ENCODE data around the gene NPTXR.
A peak's percentile ranks its signal among the peaks of the same experiment; 100 is the strongest.

NPTXR gene

DNA sequence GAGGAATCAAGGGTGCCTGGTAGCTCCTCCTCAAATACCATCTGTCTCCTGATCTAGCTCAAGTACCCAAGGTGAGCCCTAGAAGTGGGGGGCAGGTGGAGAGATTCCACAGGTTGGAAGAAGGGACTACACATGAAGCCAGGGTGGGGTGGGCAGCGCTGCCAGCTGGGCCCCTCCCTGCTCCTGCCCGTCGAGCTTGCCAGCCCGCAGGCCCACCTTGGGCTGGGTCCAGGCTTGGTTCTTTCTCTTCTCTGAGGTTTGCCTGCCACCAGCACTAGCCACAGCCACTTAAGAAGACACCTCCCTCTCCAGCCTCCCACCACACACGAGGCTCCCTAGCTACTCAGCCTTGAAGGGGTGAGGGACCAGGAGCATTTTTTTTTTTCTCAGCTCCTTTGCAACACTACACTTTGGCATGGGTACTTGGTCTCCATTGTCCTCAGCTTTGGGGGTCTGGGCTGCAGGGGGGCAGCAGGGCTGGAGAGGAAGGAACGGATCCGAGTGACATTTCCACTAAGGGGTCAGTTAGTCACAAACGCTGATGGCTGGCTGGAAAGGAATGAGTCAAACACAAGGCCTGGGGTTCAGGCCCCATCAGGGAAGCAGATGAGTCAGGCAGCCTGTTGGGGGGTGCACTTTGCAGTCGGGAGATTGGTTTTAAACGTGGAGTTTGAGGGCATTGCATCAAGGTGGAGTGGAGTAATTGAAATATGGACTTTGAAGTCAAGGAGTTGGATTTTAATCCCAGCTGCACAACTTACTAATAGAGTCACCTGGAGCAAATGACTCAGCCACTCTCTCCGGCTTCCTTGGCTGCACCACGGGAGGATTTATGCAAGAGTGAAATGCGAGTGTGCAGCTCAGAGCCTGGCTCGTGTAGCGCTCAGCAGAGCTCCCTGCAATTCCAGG, 7.4 kb upstream of the NPTXR start:
- no peak for DNase-seq

DNA sequence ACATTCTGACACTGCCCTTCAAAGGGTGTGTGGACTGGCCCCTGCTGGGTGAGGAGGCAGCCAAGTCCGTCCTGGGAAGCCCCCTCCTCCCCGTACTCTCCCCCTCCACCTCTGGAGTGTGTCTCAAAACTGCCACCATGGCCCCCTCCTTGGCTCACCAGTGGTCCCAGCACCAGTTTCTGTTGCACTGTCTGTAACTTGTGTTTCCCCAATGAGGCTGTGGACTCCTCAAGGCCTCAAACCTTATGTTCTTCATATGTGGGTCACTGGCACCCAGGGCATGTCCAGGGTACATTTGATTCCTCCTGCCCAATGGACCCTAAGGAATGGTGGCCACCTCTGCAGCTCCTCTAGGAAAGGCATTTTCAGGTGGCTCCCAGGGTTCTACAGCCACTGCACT, 6.6 kb upstream of the NPTXR start:
- DNase-seq = no peak

- DNase-seq = no peak
Measured at GRCh38 chr22:38849811-38850210, 6.0 kb upstream of the NPTXR start.

DNA sequence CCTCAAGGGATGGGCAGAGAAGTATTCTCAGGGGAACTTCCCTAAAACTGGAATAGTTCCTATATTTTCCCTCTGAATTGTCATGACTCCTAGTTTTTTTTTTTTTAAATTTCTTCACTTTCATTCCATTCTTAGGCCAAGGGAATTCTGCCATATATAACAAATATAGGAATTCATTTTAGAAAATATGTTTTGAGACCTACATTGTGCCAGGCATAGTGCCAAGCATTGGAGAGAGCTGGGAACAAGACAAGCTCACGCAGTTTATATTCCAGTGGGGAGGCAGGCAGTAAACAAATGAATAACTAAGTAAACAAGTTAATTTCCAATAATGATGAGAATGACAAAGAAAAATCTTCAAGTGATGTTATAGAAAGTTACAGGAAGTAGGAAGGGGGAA, 2.6 kb upstream of the NPTXR start:
- no peak for DNase-seq

GRCh38 chr22:38845004-38845740, 1.3 kb upstream of the NPTXR start:
- no peak for DNase-seq

- no peak for DNase-seq
Measured at GRCh38 chr22:38844315-38845003, 631 bp upstream of the NPTXR start.

- peak; percentile 45 for DNase-seq
Measured at GRCh38 chr22:38843201-38843656, 599 bp downstream of the NPTXR start.

- DNase-seq = no peak
Measured at GRCh38 chr22:38842512-38843200, 1.2 kb downstream of the NPTXR start.

DNA sequence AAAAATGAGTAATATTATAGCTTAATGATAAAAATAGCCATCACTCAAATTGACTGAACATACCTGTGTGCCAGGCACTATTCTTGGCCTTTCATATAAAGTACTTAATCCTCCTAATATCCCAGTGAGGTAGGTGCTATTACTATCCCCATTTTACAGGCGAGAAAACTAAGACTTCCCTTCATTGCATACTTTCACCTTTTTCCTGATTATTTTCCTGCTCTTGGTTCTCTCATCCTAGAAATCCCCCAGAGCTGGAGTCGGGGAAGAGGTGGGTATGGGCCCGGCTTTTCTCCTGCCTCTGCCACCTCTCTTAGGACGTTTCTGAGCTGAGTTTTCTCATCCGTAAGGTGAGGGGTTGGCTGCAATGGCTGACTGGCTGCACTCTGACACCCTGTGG, 2.2 kb downstream of the NPTXR start:
- no peak for DNase-seq

- no peak for DNase-seq
Measured at GRCh38 chr22:38841211-38841610, 2.6 kb downstream of the NPTXR start.

- DNase-seq = no peak
Measured at GRCh38 chr22:38840129-38840528, 3.7 kb downstream of the NPTXR start.

- no peak for DNase-seq
Measured at GRCh38 chr22:38839686-38840085, 4.1 kb downstream of the NPTXR start.

DNA sequence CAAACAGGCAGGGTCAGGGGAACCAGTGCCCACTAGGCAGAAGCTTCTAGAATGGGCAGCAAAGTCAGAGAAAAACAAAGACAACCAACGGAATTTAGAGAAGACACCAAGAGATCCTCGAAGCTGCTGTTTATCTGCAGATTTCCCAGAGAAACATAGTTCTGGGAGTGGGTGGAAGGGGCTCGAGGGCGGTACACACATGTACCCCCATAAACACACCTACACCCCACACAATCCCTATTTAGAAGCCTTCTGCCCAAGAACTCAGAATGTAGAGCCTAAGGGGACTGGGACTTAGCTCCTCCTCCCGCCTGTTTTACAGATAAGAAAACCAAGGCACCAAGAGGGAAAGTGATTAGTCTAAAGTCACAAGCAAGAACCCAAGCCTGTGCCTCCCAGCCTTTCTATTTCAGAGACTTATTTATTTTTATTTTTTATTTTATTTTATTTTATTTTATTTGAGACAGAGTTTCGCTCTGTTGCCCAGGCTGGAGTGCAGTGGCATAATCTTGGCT, 6.4 kb downstream of the NPTXR start:
- DNase-seq = no peak

GRCh38 chr22:38835888-38836301, 7.9 kb downstream of the NPTXR start:
- no peak for DNase-seq

DNA sequence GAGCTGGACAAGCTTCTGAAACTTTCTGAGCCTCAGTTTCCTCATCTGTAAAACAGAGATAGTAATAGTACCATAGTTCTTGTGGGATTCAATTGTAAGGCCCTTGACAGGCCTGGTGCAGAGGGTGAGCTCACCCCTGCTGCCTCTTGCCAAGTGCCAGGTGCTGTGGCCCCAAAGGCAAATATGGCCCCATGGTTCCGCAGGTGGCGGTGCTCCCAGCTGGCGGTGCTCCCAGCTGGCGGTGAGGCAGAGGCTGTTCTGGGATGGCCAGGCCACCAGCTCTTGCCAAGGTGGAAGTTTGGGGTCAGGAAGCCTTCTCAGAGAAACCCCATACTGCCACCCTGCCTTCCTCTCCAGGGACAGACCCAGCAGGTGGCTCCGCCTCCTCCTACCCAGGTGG, 8.8 kb downstream of the NPTXR start:
- DNase-seq = no peak

DNA sequence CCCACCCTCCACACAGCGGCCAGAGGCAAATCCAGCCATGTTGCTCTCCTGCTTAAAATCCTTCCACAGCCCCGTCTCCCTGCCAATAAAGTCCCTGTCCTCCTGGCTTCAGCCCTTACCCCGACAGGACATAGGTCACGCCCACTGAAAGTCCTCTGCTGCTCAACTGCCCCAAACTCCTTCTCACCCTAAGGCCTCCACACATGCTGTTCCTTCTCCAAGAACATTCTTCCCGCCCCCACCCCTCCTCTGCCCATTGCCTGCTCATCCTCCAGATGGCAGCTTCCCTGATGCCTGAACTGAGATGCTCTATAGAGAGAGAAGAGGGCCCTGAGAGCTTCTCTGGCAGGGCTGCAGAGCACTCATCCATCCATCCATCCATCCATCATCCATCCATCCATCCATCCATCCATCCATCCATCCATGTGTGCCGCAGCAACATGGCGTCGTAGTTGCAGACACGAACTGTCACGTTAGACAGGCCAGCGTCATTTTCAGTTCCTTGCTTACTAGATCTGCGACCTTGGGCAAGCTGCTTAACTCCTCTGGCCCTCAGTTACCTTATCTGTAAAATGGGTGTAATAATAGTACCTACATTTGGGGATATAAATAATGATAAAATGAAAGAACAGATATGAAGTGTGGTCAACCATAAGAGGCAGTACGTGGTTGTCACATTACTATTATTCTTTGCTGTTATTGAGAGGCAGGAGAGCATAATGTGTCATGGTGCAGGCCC, 9.4 kb downstream of the NPTXR start:
- no peak for DNase-seq

DNA sequence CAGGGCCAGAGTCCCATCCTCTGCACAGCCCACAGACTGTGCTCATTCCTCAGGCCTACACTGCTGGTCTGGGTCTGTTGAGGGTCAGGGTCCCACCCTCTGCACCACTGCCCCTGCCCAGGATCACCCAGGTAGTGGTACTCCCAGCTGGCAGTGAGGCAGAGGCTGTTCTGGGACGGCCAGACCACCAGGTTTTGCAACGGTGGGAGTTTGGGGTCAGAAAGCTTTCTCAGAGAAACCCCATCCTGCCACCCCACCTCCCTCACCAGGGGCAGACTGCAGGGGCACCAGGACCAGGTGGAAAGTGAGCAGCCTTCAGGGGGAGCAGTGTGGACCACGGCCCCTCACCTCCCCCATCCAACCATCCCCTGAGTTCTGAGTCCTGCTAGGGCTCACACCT, 10.8 kb downstream of the NPTXR start:
- no peak for DNase-seq

- no peak for DNase-seq
Measured at GRCh38 chr22:38832005-38832978, 11.5 kb downstream of the NPTXR start.

DNA sequence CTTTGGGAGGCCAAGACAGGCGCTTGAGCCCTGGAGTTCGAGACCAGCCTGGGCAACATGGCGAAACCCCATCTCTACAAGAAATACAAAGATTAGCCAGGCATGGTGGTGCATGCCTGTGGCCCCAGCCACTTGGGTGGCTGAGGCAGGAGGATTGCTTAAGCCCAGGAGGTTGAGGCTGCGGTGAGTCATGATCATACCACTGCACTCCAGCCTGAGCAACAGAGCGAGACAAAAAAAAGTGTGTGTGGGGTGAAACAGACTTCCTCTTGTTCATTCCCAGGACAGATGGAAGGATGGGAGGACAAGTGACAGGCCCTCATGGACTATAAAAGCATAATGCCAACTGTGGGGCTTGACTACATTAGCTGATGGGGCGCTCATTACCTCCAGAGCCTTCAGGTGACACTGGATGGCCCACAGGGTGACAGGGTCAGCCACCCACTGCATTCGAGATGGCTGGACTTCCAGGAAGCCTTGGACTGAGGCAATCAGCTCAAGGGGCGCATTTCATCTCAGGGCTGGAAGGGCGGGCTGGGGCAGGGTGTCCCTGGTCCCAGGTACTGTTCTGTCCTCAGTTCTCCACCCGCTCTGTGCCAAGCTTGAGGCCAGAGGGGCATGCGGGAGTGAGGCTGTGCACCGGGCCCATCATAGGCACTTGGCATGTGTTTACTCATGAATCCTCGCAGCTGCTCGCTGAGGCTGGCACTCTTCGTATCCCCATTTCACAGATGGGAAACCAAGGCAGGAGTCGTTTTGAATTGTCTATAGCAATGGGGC, 12.5 kb downstream of the NPTXR start:
- DNase-seq = no peak

DNA sequence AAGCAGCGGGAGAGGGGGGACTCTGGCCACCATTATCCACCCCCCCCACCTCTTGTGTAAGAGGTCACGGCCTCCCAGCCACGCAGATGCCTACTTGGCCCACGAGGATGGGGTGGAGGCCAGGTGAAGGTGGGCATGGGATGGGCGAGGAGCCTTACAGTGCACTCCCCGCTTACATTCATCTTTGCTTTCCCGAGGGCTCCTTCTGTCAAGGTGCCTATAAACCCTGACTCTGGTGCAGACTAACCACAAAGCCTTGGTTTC, 13.1 kb downstream of the NPTXR start:
- no peak for DNase-seq
